Endothelial cell of umbilical vein (primary cell): ENCODE data around the gene LYRM7. TPM values are rescaled to one million over a fixed set of nuclear protein-coding genes. Genes with fewer than 3 reads are reported as not detected.

Source experiments
- BruUV-seq: library from RNA; stranded (reverse); fragments of 400-500 nt; replicated peaks from 2 replicates; lab custom pipeline; 2021; lab: Mats Ljungman, UMichigan
- CTCF ChIA-PET: fragments of 300-600, 350-600 bp; sonication (Branson Sonifier 250); formaldehyde crosslinking; loops from one replicate; lab custom pipeline; 2021; ENCODE audit warnings: antibody characterized with exemption, inconsistent platforms; lab: Charles Lee
- POLR2A ChIA-PET: fragments of 300-600, 350-600 bp; sonication (Branson Sonifier 250); formaldehyde crosslinking; loops from one replicate; lab custom pipeline; 2021; ENCODE audit warnings: antibody characterized with exemption, inconsistent platforms; lab: Charles Lee
- DNase-seq: peaks from one replicate; pipeline ENCODE4 v3.0.0-alpha.2; 2011; ENCODE audit warnings: low read depth, low spot score
- FAIRE-seq: peaks from 2 replicates; lab custom pipeline; 2011; peaks lifted over from hg19 to GRCh38; lab: Jason Lieb, UNC
- H2AFZ ChIP-seq: 2 replicates; pipeline ENCODE4 v1.6.0; 2012; ENCODE audit warnings: low read depth, low read length, control low read depth, inconsistent platforms
- H3K27ac ChIP-seq: 2 replicates; pipeline ENCODE4 v1.5.1; 2011; ENCODE audit warnings: low read depth, mild to moderate bottlenecking, control low read depth, low read length, moderate library complexity; ENCODE audit not compliant: insufficient read depth
- H3K27me3 ChIP-seq, 2 experiments: 2 replicates each; pipeline versions ENCODE4 v1.6.0 to v1.6.1; 2011; ENCODE audit warnings: low read length in 2 of 2, mixed read lengths in 1 of 2; ENCODE audit not compliant: control insufficient read depth in 2 of 2, insufficient read depth in 2 of 2
- H3K36me3 ChIP-seq, 2 experiments: 2 replicates in 1 of 2; 3 replicates in 1 of 2; pipeline ENCODE4 v1.5.1; 2011; ENCODE audit warnings: low read length in 2 of 2, mild to moderate bottlenecking in 1 of 2, moderate library complexity in 1 of 2; ENCODE audit not compliant: control insufficient read depth in 2 of 2, insufficient read depth in 2 of 2; ENCODE audit errors: extremely low read depth in 1 of 2
- H3K4me1 ChIP-seq: 3 replicates; pipeline ENCODE4 v1.5.1; 2011; ENCODE audit warnings: mild to moderate bottlenecking, low read length; ENCODE audit not compliant: control insufficient read depth, insufficient read depth; ENCODE audit errors: extremely low read depth
- H3K4me2 ChIP-seq: 2 replicates; pipeline ENCODE4 v1.6.1; 2011; ENCODE audit warnings: low read length, control low read depth, mixed read lengths; ENCODE audit not compliant: insufficient read depth
- H3K4me3 ChIP-seq, 3 experiments: fragments of 200-600 bp in 1 of 3; sonication (generic), shearing (Covaris generic) in 1 of 3; replicated peaks in 1 of 3; 2 replicates each; pipeline ENCODE4 v1.5.1; 2011 to 2016; ENCODE audit warnings: control low read depth in 3 of 3, low read length in 3 of 3, mild to moderate bottlenecking in 2 of 3, inconsistent platforms in 1 of 3, low read depth in 1 of 3, moderate library complexity in 1 of 3; ENCODE audit not compliant: insufficient read depth in 1 of 3
- H3K79me2 ChIP-seq: 2 replicates; pipeline ENCODE4 v1.6.0; 2012; ENCODE audit warnings: low read length, inconsistent platforms; ENCODE audit not compliant: control insufficient read depth, insufficient read depth
- H3K9ac ChIP-seq: replicated peaks from 2 replicates; pipeline ENCODE3; 2011; ENCODE audit warnings: low read length, control low read depth; ENCODE audit not compliant: insufficient read depth; ENCODE audit errors: extremely low read depth
- H3K9me1 ChIP-seq: replicated peaks from 3 replicates; pipeline ENCODE4 v1.6.0; 2011; ENCODE audit warnings: mild to moderate bottlenecking, low read length; ENCODE audit not compliant: control insufficient read depth, insufficient read depth; ENCODE audit errors: extremely low read depth
- H3K9me3 ChIP-seq: replicated peaks from 2 replicates; pipeline ENCODE4 v1.5.1; 2012; ENCODE audit warnings: low read length, inconsistent platforms; ENCODE audit not compliant: control insufficient read depth, insufficient read depth
- H4K20me1 ChIP-seq: replicated peaks from 2 replicates; pipeline ENCODE3; 2011; ENCODE audit warnings: mild to moderate bottlenecking, low read length; ENCODE audit not compliant: control insufficient read depth, insufficient read depth; ENCODE audit errors: extremely low read depth
- EZH2 ChIP-seq: IDR thresholded peaks from 2 replicates; pipeline ENCODE4 v1.6.1; 2012; ENCODE audit warnings: borderline replicate concordance, low read depth, mild to moderate bottlenecking, moderate library complexity, low read length, inconsistent platforms; ENCODE audit not compliant: severe bottlenecking
- GATA2 ChIP-seq: IDR thresholded peaks from 2 replicates; pipeline ENCODE4 v1.7.0; 2011; ENCODE audit warnings: low read depth, mild to moderate bottlenecking, moderate library complexity, mixed read lengths, low read length; ENCODE audit not compliant: insufficient read length, insufficient read depth
- dilution Hi-C: fragments of 300-500 bp; cut with MboI; formaldehyde crosslinking; loops from one replicate; pipeline ENCODE4 v1.15.0; 2019; ENCODE audit warnings: low sequenced_read_pairs; ENCODE audit not compliant: extremely low pct_ligation_motif_present
- intact Hi-C: fragments of 100-400 bp; cut with micrococcal nuclease; formaldehyde crosslinking; loops from one replicate; pipeline ENCODE4 v1.10.0; 2022
- polyA plus RNA-seq, 4 experiments: library from polyadenylated mRNA; depleted of rRNA in 3 of 4; stranded (reverse) in 3 of 4; unstranded in 1 of 4; fragments of >200 nt; gene quantifications; 2 replicates each; pipeline versions ENCODE4 v1.2.1 to v1.2.3, GENCODE V29; 2011 to 2012; ENCODE audit warnings: missing spikeins in 1 of 4
- total RNA-seq: library from RNA; stranded (reverse); gene quantifications from 2 replicates; pipeline ENCODE4 v1.2.3, GENCODE V29; 2021

Gene LYRM7
- total and polyA plus RNA-seq, 2 donors (not counting 3 experiments of a cell fraction or from before 2014, with no cell fraction given), result 0.88 to 7.5 TPM

DNA sequence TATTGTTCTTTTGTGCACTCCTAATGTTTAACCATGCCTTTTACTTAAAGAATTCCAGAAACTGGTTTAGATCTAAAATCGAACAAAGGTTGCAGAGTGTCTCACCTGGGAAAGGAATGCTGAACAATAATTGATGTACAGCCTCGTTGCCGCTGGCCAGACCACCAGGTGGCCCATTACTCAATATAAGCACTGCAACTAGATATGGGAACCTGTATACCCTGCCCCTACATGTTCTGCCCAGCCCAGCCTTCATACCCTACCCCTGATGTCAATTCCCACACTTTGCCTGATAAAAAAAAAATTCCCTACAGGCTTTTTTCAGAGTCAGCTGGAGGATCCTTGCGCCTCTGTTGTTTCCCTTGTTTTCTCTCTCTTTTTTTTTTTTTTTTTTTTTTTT lies 19.5 kb upstream of the LYRM7 start:
- no peak overlapping the region for H3K27ac ChIP-seq
- ChIA-PET POLR2A (no interaction called here), CTCF (interaction anchor here (0.6 kb wide), 1 partner anchor 36 kb away, joined by 3 read pairs; no protein-coding TSS in a partner anchor)
- dilution Hi-C loops (no loop called here), intact Hi-C loops (no loop called here)
- BruUV-seq, result no TSS peak
- FAIRE-seq (no peak), DNase-seq (no peak)
- no peaks in the 10 kb centered on the region for H3K9me3 ChIP-seq
- H3K27me3 ChIP-seq, result no peaks in the 10 kb centered on the region
- no peak for TF ChIP-seq EZH2
- no peak for TF ChIP-seq GATA2
- no peak overlapping the region for H3K4me3 ChIP-seq
- no peaks in the 10 kb centered on the region for H3K79me2 ChIP-seq
- H3K9ac ChIP-seq, result no peak overlapping the region
- H4K20me1 ChIP-seq, result no peaks in the 10 kb centered on the region
- H3K4me1 ChIP-seq, result no peaks in the 10 kb centered on the region
- H3K36me3 ChIP-seq, result no peaks in the 10 kb centered on the region
- no peaks in the 10 kb centered on the region for H3K9me1 ChIP-seq
- no peak overlapping the region for H3K4me2 ChIP-seq
- H2AFZ ChIP-seq, result no peak overlapping the region

DNA sequence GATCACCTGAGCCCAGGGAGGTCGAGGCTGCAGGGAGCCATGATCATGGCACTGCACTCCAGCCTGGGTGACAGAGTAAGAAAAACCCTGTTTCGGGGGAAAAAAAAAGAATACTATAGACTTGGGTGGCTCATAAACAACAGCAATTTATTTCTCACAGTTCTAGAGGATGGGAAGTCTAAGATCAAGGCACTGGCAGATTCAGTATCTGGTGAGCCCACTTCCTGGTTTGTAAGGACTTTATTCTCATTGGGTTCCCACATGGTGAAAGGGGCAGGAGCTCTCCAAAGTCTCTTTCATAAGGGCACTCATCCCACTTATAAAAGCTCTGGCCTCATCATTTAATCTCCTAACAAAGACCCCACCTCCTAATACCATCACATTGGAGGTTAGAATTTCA lies 14.4 kb upstream of the LYRM7 start:
- no peak overlapping the region for H3K27ac ChIP-seq
- FAIRE-seq, result no peak
- dilution Hi-C loops, result no loop called here
- H3K9ac ChIP-seq, result no peak overlapping the region
- H3K4me3 ChIP-seq, result no peak overlapping the region
- no peaks in the 10 kb centered on the region for H4K20me1 ChIP-seq
- H3K9me3 ChIP-seq, result no peaks in the 10 kb centered on the region
- ChIA-PET CTCF (no interaction called here), POLR2A (no interaction called here)
- no peak overlapping the region for H3K4me2 ChIP-seq
- TF ChIP-seq GATA2, result no peak
- H3K36me3 ChIP-seq, result peaks cover 6 to 24% of the 10 kb centered on the region in 2 experiments
- no peaks in the 10 kb centered on the region for H3K27me3 ChIP-seq
- no peak overlapping the region for H2AFZ ChIP-seq
- BruUV-seq, result no TSS peak
- H3K79me2 ChIP-seq, result peaks cover 16% of the 10 kb centered on the region
- DNase-seq, result no peak
- H3K9me1 ChIP-seq, result no peaks in the 10 kb centered on the region
- H3K4me1 ChIP-seq, result no peaks in the 10 kb centered on the region
- intact Hi-C loops, result no loop called here
